Endothelial cell (in vitro differentiated cells): ENCODE results near the gene ATXN7L1. TPM values are rescaled to one million over a fixed set of nuclear protein-coding genes. Genes with fewer than 3 reads are reported as not detected.
"Not testable (repeated sequence)": the region's sequence is repeated elsewhere in the genome, so short reads cannot be mapped to it uniquely, and the experiment has no call there.

Experiments used
- DNase-seq: peaks from one replicate; pipeline ENCODE4 v3.0.0; 2021; ENCODE audit warnings: low spot score
- H3K27ac Mint-ChIP-seq: one replicate; pipeline ENCODE4 v1.8.0; 2021; ENCODE audit warnings: mixed read lengths, inconsistent platforms; ENCODE audit not compliant: unreplicated experiment
- H3K27me3 Mint-ChIP-seq: one replicate; pipeline ENCODE4 v1.8.0; 2021; ENCODE audit warnings: mild to moderate bottlenecking, moderate library complexity, mixed read lengths, inconsistent platforms; ENCODE audit not compliant: unreplicated experiment
- H3K36me3 Mint-ChIP-seq: one replicate; pipeline ENCODE4 v1.8.0; 2021; ENCODE audit warnings: mild to moderate bottlenecking, low read depth, mixed read lengths, inconsistent platforms; ENCODE audit not compliant: unreplicated experiment
- H3K4me1 Mint-ChIP-seq: one replicate; pipeline ENCODE4 v1.8.0; 2021; ENCODE audit warnings: mild to moderate bottlenecking, mixed read lengths, inconsistent platforms; ENCODE audit not compliant: unreplicated experiment
- H3K4me3 Mint-ChIP-seq: one replicate; pipeline ENCODE4 v1.8.0; 2021; ENCODE audit warnings: mild to moderate bottlenecking, mixed read lengths, inconsistent platforms; ENCODE audit not compliant: unreplicated experiment
- H3K9me3 Mint-ChIP-seq: one replicate; pipeline ENCODE4 v1.8.0; 2021; ENCODE audit warnings: mixed read lengths, inconsistent platforms; ENCODE audit not compliant: unreplicated experiment
- total RNA-seq: library from RNA; stranded (reverse); fragmentation: NEBNext Ultra II Directional; extraction: Animal tissue kit (Norgen Biotek cat#: 25700); gene quantifications from one replicate; pipeline ENCODE4 v1.2.1, GENCODE V29; 2021; ENCODE audit not compliant: unreplicated experiment
- TF ChIP-seq, protein P1 (sequence below): fragments of 200-600 bp; sonication (generic); IDR thresholded peaks from one replicate; pipeline ENCODE4 v1.5.0; 2021; ENCODE audit warnings: antibody characterized with exemption; ENCODE audit not compliant: unreplicated experiment

Gene ATXN7L1
- total RNA-seq, 1 donor from 2014 or later, result 18.4 TPM

DNA sequence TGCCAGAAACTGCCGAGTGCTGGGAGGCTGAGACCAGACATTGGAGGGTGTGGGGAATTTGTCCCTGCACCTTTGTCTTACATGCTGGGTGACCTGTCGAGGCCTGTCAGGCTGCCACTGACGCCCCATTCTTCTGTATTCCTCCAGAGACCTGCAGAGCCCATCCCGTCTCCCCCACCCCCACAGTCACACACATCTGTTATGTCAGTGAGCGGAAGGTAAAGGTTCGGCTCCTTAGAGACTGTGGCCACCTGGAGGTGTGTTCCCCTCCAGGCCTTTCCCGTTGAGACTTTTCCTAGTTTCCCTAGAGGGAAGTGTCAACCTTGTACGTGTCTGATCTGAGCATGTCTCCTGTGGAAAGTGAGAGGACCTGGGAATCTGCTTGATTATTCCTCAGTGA, 84.5 kb downstream of the ATXN7L1 start:
- H3K27ac Mint-ChIP-seq, result no peak overlapping the region
- DNase-seq, result no peak

DNA sequence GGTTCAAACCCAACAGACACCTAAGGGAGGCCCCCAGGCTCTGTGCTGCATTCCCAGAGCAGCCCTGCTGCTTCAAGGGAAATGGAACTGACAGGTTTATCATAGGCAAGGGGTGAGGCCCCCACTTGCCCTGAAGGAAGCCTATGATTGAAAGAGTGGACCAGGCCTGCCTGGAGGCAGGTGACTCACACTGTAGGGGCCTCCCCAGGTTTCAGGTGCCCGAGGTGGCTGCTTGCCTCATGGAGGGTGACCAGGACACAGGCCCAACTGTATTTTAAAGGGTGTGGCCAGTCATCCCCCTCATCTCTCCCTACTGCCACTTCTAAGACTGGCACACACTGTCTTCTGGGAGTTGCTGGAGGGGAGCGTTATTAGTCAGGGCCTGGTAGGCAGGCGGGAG, 85.4 kb downstream of the ATXN7L1 start:
- Mint-ChIP-seq H3K4me3 (no peak overlapping the region), H3K36me3 (peaks cover 4% of the 10 kb centered on the region), H3K9me3 (no peaks in the 10 kb centered on the region), H3K27ac (no peak overlapping the region), H3K27me3 (no peaks in the 10 kb centered on the region), H3K4me1 (no peaks in the 10 kb centered on the region)
- TF ChIP-seq, protein P1, sequence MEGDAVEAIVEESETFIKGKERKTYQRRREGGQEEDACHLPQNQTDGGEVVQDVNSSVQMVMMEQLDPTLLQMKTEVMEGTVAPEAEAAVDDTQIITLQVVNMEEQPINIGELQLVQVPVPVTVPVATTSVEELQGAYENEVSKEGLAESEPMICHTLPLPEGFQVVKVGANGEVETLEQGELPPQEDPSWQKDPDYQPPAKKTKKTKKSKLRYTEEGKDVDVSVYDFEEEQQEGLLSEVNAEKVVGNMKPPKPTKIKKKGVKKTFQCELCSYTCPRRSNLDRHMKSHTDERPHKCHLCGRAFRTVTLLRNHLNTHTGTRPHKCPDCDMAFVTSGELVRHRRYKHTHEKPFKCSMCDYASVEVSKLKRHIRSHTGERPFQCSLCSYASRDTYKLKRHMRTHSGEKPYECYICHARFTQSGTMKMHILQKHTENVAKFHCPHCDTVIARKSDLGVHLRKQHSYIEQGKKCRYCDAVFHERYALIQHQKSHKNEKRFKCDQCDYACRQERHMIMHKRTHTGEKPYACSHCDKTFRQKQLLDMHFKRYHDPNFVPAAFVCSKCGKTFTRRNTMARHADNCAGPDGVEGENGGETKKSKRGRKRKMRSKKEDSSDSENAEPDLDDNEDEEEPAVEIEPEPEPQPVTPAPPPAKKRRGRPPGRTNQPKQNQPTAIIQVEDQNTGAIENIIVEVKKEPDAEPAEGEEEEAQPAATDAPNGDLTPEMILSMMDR, result no peak
- no peak for DNase-seq

More for the DNA sequence above, 84.5 kb downstream of the ATXN7L1 start:
- no peaks in the 10 kb centered on the region for H3K4me1 Mint-ChIP-seq
- no peak overlapping the region for H3K4me3 Mint-ChIP-seq
- no peaks in the 10 kb centered on the region for H3K27me3 Mint-ChIP-seq
- peaks cover 4% of the 10 kb centered on the region for H3K36me3 Mint-ChIP-seq
- TF ChIP-seq, protein P1, result no peak
- H3K9me3 Mint-ChIP-seq, result no peaks in the 10 kb centered on the region

DNA sequence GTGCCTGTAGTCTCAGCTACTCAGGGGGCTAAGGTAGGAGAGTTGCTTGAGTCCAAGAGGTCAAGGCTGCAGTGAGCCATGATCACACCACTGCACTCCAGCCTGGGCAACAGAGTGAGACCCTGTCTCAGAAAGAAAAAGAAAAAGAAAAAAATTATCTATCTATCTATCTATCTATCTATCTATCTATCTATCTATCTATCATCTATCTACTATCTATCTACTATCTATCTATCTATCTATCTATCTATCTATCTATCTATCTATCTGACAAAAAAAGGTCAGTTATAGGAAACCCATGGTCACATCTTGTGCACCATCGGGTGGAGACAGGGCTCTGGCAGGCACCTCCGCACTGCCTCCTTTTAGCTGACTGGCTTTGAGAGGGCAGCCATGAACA, 85.9 kb downstream of the ATXN7L1 start:
- H3K9me3 Mint-ChIP-seq, H3K4me1 Mint-ChIP-seq, H3K27me3 Mint-ChIP-seq, DNase-seq, H3K27ac Mint-ChIP-seq, H3K4me3 Mint-ChIP-seq, H3K36me3 Mint-ChIP-seq: not testable (repeated sequence)

DNA sequence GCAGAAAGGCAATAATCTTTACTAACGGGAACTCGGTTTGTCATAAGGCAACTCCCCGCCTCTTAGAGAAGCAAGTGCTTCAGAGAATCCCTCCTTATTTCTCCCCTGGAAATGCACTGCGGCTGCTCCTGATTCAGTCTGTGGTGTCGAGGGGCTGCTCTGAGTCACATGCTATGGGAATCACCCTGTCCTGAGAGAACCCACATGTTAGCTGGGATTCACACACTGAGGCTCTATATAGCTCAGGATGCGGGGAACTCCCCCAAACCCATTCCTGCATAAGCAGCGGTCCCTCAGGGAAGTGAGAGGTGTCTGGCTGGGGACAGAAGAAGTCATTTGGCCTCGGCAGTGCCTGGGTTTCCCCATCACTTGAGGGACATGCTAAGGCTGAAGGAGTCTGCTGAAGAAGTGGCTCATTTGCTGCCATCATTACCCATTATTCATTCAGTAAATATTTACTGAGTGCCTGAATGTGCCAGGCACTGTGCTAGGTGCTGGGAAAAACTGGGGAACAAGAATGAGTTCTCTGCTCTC, 87.5 kb downstream of the ATXN7L1 start:
- H3K9me3 Mint-ChIP-seq, result no peaks in the 10 kb centered on the region
- no peak overlapping the region for H3K27ac Mint-ChIP-seq
- H3K4me3 Mint-ChIP-seq, result no peak overlapping the region
- DNase-seq, result no peak
- H3K27me3 Mint-ChIP-seq, result no peaks in the 10 kb centered on the region
- TF ChIP-seq, protein P1, result no peak
- H3K36me3 Mint-ChIP-seq, result peaks cover 2% of the 10 kb centered on the region
- no peaks in the 10 kb centered on the region for H3K4me1 Mint-ChIP-seq

DNA sequence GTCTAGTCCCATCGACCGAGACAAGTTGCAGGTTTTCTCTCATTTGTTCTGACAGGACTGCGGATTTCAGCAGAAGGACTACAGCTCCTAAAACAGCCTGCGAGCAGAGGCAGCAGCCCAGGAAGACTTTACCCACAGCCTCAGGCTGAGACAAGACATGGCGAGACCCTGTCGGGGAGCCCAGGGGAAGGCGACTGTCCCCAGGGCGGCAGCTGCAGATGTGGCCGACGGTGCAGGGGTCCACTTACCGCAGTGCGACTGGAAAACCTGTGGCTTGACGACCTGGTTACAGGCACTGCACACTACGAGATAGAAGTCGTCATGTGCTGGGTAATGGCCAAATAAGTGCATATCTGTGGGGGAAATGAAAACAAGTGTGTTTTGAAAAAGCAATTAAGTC, 88.0 kb downstream of the ATXN7L1 start:
- Mint-ChIP-seq H3K9me3 (no peaks in the 10 kb centered on the region), H3K27ac (no peak overlapping the region), H3K27me3 (no peaks in the 10 kb centered on the region), H3K36me3 (no peaks in the 10 kb centered on the region), H3K4me3 (no peak overlapping the region), H3K4me1 (no peaks in the 10 kb centered on the region)
- TF ChIP-seq, protein P1, result no peak
- DNase-seq, result no peak
